GM13976 (cell line): ENCODE measurements around the gene NDUFB8.

Source experiments
- DNase-seq: peaks from one replicate; pipeline ENCODE4 v3.0.0; 2012; ENCODE audit warnings: low spot score
- CTCF ChIP-seq: IDR thresholded peaks from 2 replicates; pipeline ENCODE4 v1.5.1; 2012; ENCODE audit warnings: borderline replicate concordance, mild to moderate bottlenecking; ENCODE audit not compliant: insufficient read depth; ENCODE audit errors: extremely low read depth, missing control alignments, control extremely low read depth
- in situ Hi-C: fragments of 300-500 bp; cut with MboI; formaldehyde crosslinking; loops from one replicate; pipeline ENCODE4 v1.12.0; 2022; ENCODE audit warnings: low sequenced_read_pairs, mixed read lengths, inconsistent platforms; ENCODE audit not compliant: unreplicated experiment

NDUFB8 gene

GRCh38 chr10:100531761-100532160, 2.1 kb upstream of the NDUFB8 start:
- no peak for TF ChIP-seq CTCF
- no peak for DNase-seq
- in situ Hi-C loops, result no loop called here

- in situ Hi-C loops, result no loop called here
- no peak for TF ChIP-seq CTCF
- DNase-seq, result no peak
These were observed 673 bp downstream of the NDUFB8 start for GRCh38 chr10:100528921-100529474.

GRCh38 chr10:100528123-100528886, 1.4 kb downstream of the NDUFB8 start:
- no peak for DNase-seq
- in situ Hi-C loops, result no loop called here
- TF ChIP-seq CTCF, result no peak

GRCh38 chr10:100524638-100525037, 5.0 kb downstream of the NDUFB8 start:
- in situ Hi-C loops, result no loop called here

GRCh38 chr10:100524206-100524605, 5.5 kb downstream of the NDUFB8 start:
- no peak for DNase-seq
- no peak for TF ChIP-seq CTCF
- in situ Hi-C loops, result no loop called here

More at GRCh38 chr10:100524638-100525037, 5.0 kb downstream of the NDUFB8 start:
- no peak for TF ChIP-seq CTCF
- DNase-seq, result no peak

GRCh38 chr10:100522945-100523344, 6.7 kb downstream of the NDUFB8 start:
- no peak for TF ChIP-seq CTCF
- DNase-seq, result no peak
- in situ Hi-C loops, result no loop called here
